GM06990 (cell line): Measurements from ENCODE around the gene CCDC85C.

Source experiments
- DNase-seq: peaks from one replicate; pipeline ENCODE4 v3.0.0-alpha.2; 2011; ENCODE audit not compliant: insufficient read length; ENCODE audit errors: extremely low read depth
- H3K27me3 ChIP-seq: replicated peaks from 2 replicates; pipeline ENCODE4 v1.6.0; 2011; ENCODE audit warnings: low read length; ENCODE audit not compliant: control insufficient read depth, insufficient read depth
- H3K36me3 ChIP-seq: 2 replicates; pipeline ENCODE4 v1.5.1; 2011; ENCODE audit warnings: low read length; ENCODE audit not compliant: control insufficient read depth, insufficient read depth
- H3K4me3 ChIP-seq: replicated peaks from 2 replicates; pipeline ENCODE4 v1.5.1; 2011; ENCODE audit warnings: low read depth, mild to moderate bottlenecking, control low read depth, low read length
- TF ChIP-seq, protein P1 (sequence below): IDR thresholded peaks from 2 replicates; pipeline ENCODE4 v1.5.1; 2011; ENCODE audit warnings: low read length, control low read depth, mild to moderate bottlenecking, inconsistent platforms; ENCODE audit not compliant: insufficient read depth, poor library complexity, severe bottlenecking

CCDC85C gene

DNA sequence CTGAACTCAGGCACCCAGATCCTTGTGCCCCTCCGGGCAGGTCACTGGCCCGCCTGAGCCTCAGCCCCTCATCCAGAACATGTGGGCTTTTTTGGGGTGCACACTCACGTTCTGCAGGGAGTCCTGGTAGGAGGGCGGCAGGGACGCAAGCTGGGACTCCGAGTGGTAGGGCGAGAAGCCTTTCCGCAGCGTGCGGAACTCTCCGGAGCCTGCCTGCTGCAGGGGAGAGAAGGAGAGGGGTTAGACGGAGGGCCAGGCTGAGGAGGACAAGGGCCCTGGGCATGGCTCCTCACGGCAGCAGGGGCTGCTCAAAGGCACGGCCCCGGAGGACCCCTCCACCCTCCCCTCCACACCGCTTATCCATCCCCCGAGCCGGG is 82.0 kb downstream of the CCDC85C start:
- TF ChIP-seq, protein P1, sequence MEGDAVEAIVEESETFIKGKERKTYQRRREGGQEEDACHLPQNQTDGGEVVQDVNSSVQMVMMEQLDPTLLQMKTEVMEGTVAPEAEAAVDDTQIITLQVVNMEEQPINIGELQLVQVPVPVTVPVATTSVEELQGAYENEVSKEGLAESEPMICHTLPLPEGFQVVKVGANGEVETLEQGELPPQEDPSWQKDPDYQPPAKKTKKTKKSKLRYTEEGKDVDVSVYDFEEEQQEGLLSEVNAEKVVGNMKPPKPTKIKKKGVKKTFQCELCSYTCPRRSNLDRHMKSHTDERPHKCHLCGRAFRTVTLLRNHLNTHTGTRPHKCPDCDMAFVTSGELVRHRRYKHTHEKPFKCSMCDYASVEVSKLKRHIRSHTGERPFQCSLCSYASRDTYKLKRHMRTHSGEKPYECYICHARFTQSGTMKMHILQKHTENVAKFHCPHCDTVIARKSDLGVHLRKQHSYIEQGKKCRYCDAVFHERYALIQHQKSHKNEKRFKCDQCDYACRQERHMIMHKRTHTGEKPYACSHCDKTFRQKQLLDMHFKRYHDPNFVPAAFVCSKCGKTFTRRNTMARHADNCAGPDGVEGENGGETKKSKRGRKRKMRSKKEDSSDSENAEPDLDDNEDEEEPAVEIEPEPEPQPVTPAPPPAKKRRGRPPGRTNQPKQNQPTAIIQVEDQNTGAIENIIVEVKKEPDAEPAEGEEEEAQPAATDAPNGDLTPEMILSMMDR: no peak
- Histone ChIP-seq H3K4me3 (no peak overlapping the region), H3K36me3 (no peaks in the 10 kb centered on the region), H3K27me3 (no peaks in the 10 kb centered on the region)
- DNase-seq: no peak

DNA sequence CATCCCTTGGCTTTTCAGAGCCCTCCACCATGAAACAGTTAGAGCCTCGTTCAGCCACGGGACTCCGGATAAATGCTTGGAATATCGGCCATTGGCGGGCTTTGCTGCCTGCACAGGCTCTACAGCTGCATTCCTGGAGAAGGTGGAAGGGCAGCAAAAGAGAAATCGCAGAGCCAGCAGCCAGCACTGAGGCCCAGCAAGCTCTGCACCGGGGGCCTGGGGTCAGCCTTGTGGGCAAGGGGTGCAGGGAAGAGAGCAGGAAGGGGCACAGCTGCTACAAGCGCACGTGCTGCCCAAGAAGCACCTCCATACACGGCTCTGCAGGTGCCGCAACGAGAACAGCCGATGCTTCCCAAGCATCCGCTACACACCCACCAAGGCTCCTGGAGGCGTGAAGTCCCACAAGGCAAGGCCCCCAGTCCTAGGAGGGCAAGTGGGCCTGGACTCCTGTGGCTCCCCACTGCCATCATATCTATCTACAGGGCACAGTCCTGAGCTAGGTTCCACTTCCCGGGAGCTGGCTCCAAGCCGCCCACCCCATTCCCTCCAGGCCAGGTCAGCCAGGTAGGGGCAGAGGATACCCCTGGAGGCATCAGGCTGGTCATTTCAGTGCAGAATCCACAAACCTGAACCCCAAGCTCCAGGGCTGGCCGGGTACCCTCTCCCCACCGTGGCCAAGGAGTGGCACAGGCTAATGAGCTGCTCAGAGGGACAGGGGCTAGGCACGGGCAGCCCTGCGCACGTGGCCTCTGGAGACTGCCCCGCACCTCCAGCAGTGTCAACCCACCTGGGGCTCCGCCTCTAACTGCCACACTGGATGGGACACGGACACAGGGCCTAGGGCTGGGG is 82.6 kb downstream of the CCDC85C start:
- no peak overlapping the region for H3K4me3 ChIP-seq
- DNase-seq: no peak

DNA sequence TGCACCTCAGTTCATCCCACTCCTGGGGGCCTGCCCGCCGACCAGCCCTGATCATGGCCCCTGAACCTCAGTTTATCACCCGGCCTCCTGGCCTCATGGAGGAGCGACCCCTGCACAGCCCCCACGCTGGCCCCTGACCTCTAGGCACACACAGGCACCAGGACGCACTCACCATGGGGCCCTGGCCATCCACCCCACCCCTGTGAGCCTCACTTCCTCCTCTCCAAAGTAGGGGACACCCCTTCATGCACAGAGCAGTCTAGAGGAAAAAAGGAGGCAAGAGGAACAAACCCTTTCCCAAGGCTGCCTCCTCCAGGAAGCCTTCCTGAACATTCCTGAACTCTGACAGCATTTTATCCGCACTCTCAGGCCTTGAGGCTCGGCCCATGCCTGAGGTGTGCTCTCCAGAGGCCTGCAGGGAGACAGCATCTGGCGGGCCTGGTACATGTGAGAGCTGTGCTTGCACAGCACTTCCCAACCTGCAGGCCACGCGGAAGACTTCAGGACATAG is 83.4 kb downstream of the CCDC85C start:
- no peak for DNase-seq
- TF ChIP-seq, protein P1: no peak

More for the DNA sequence above, 82.6 kb downstream of the CCDC85C start:
- no peaks in the 10 kb centered on the region for H3K36me3 ChIP-seq
- no peaks in the 10 kb centered on the region for H3K27me3 ChIP-seq
- TF ChIP-seq, protein P1: no peak

DNA sequence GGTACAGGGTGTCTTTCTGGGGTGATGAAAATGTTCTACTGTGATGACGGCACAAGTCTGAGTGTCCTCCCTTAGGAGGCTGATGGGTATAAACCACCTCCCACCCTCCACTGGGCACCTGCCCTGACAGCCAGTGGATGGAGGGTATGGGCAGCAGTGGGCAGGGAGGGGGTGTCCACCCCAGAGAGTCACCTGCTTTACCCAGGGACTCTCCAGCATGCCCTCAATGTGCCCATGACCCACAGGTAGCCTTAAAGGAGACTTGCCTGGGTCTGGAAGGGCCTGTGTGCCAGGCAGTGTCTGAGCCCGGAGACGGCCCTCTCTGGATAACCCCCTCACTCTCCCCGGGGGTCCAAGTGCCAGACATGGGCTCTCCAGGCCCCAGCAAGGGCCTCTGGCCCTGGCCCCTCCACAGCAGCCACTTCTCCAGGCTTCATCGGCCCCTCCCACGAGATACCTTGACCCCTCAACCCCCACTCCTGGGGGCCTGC is 84.0 kb downstream of the CCDC85C start:
- Histone ChIP-seq H3K36me3 (no peaks in the 10 kb centered on the region), H3K4me3 (no peak overlapping the region), H3K27me3 (no peaks in the 10 kb centered on the region)
- TF ChIP-seq, protein P1: no peak
- DNase-seq: no peak

More for the DNA sequence above, 83.4 kb downstream of the CCDC85C start:
- no peaks in the 10 kb centered on the region for H3K27me3 ChIP-seq
- H3K4me3 ChIP-seq: no peak overlapping the region
- H3K36me3 ChIP-seq: no peaks in the 10 kb centered on the region

DNA sequence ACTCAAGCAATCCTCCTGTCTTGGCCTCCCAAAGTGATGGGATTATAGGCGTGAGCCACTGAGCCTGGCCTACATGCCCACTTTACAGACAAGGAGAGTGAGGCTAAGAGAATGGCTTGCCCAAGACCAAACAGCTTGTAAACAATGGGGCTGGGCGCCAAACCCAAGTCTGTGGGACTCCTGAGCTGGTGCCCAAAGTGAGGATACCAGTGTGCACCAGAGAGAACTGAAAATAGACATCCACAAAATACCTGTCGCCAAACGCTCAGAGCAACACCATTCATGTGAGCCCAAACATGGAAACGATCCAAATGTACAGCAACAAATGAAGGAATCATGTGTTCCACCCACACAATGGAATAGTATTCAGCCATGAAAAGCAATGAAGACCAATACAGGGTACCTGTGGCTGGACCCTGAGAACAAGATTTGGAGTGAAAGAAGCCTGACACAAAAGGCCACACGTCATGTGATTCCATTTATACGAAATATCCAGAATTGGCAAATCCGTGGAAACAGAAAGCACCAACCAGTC is 84.6 kb downstream of the CCDC85C start:
- Histone ChIP-seq H3K4me3 (no peak overlapping the region), H3K27me3 (no peaks in the 10 kb centered on the region), H3K36me3 (no peaks in the 10 kb centered on the region)
- DNase-seq: no peak
- TF ChIP-seq, protein P1: no peak
